K562 (cell line): ENCODE results near the gene TENM4.

ENCODE experiments used
- GTF2F1 ChIP-seq: IDR thresholded peaks from 2 replicates; pipeline ENCODE4 v1.6.1; 2011; ENCODE audit warnings: low read depth, low read length, improper control_type of control experiment
- HDAC3 ChIP-seq: fragments of 450-650 bp; IDR thresholded peaks from 2 replicates; pipeline ENCODE4 v1.6.1; 2018; ENCODE audit warnings: borderline replicate concordance, mild to moderate bottlenecking, moderate library complexity; ENCODE audit not compliant: partially characterized antibody
- POLR2AphosphoS5 ChIP-seq: IDR thresholded peaks from 2 replicates; pipeline ENCODE4 v1.6.1; 2011; ENCODE audit warnings: mild to moderate bottlenecking, low read depth, low read length, moderate library complexity; ENCODE audit not compliant: control insufficient read depth, insufficient read depth
- RBM34 ChIP-seq: fragments of 200-400 bp; formaldehyde crosslinking; IDR thresholded peaks from 2 replicates; pipeline ENCODE4 v1.6.1; 2018; ENCODE audit warnings: low read length, borderline replicate concordance; ENCODE audit not compliant: insufficient read depth
- SMARCC2 ChIP-seq: fragments of 450-650 bp; IDR thresholded peaks from 2 replicates; pipeline ENCODE4 v1.6.1; 2017; ENCODE audit warnings: antibody characterized with exemption, moderate library complexity, mild to moderate bottlenecking, low read depth
- TF ChIP-seq, protein P1 (sequence below), 2 experiments: fragments of 450-650 bp; IDR thresholded peaks; 2 replicates each; pipeline ENCODE4 v1.6.1; 2016

DNA sequence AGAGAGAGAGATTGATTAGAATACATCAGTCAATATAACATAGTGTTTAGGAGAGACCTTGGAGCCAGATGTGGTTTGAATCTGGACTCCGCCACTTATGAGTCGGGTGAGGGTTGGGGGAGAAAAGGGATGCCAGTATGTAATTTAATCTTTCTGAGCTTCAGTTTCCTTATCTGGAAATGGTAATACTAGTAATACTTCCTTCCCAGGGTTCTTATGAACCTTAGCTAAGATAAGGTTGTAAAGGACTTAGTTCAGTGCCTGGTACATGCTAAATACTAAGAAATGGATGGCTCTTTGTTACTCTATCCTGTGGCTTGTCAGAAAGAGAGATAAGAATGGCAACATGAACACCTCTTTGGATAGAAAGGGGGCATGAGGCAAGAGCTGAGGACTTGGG lies 640.1 kb downstream of the TENM4 start:
- TF ChIP-seq POLR2AphosphoS5 (no peak), SMARCC2 (no peak), HDAC3 (no peak), RBM34 (no peak), GTF2F1 (no peak)
- TF ChIP-seq, protein P1, sequence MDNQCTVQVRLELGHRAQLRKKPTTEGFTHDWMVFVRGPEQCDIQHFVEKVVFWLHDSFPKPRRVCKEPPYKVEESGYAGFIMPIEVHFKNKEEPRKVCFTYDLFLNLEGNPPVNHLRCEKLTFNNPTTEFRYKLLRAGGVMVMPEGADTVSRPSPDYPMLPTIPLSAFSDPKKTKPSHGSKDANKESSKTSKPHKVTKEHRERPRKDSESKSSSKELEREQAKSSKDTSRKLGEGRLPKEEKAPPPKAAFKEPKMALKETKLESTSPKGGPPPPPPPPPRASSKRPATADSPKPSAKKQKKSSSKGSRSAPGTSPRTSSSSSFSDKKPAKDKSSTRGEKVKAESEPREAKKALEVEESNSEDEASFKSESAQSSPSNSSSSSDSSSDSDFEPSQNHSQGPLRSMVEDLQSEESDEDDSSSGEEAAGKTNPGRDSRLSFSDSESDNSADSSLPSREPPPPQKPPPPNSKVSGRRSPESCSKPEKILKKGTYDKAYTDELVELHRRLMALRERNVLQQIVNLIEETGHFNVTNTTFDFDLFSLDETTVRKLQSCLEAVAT (IDR thresholded peaks at IDR 0.05): no peak
